C4-2B (cell line): ENCODE measurements around the gene BLVRB.

Experiments
- CTCF ChIP-seq: fragments of 450-650 bp; conservative IDR thresholded peaks from 2 replicates; pipeline ENCODE4 v1.5.1; 2017; ENCODE audit warnings: mild to moderate bottlenecking
- ZFX ChIP-seq: fragments of 450-650 bp; IDR thresholded peaks from 2 replicates; pipeline ENCODE4 v1.6.1; 2017

- TF ChIP-seq CTCF (no peak), ZFX (no peak)
Observed at GRCh38 chr19:40510526-40511115, 45.1 kb upstream of the BLVRB start.
